Activated T-helper 9 cell treated with anti-CD3 and anti-CD28 coated beads, Interleukin-2, amount 50 U/mL, for 16 hours (primary cell): ENCODE measurements around the gene DOCK1.

Experiments used
- DNase-seq: peaks from one replicate; pipeline ENCODE4 v3.0.0-alpha.2; 2020; ENCODE audit warnings: low read depth

DOCK1 gene

GRCh38 chr10:127145173-127145572, 239.9 kb downstream of the DOCK1 start:
- DNase-seq = no peak

GRCh38 chr10:127146661-127147060, 241.4 kb downstream of the DOCK1 start:
- no peak for DNase-seq

GRCh38 chr10:127148066-127148932, 243.1 kb downstream of the DOCK1 start:
- DNase-seq = no peak

- DNase-seq = no peak
Measured at GRCh38 chr10:127148933-127149220, 243.6 kb downstream of the DOCK1 start.

GRCh38 chr10:127149501-127150081, 244.4 kb downstream of the DOCK1 start:
- no peak for DNase-seq

GRCh38 chr10:127150136-127150535, 244.9 kb downstream of the DOCK1 start:
- DNase-seq = no peak

- no peak for DNase-seq
Measured at GRCh38 chr10:127151541-127151940, 246.3 kb downstream of the DOCK1 start.

GRCh38 chr10:127151981-127152699, 246.9 kb downstream of the DOCK1 start:
- DNase-seq = no peak

- DNase-seq = no peak
Measured at GRCh38 chr10:127153181-127153580, 248.0 kb downstream of the DOCK1 start.

- no peak for DNase-seq
Measured at GRCh38 chr10:127154831-127155620, 249.8 kb downstream of the DOCK1 start.

GRCh38 chr10:127157089-127157488, 251.9 kb downstream of the DOCK1 start:
- no peak for DNase-seq

GRCh38 chr10:127157506-127158200, 252.4 kb downstream of the DOCK1 start:
- DNase-seq = no peak

- no peak for DNase-seq
Measured at GRCh38 chr10:127158662-127159061, 253.4 kb downstream of the DOCK1 start.

GRCh38 chr10:127159648-127160245, 254.5 kb downstream of the DOCK1 start:
- DNase-seq = no peak

- DNase-seq = no peak
Measured at GRCh38 chr10:127161482-127161881, 256.3 kb downstream of the DOCK1 start.

GRCh38 chr10:127162841-127163240, 257.6 kb downstream of the DOCK1 start:
- DNase-seq = no peak

- no peak for DNase-seq
Measured at GRCh38 chr10:127168261-127168660, 263.0 kb downstream of the DOCK1 start.

- DNase-seq = no peak
Measured at GRCh38 chr10:127174866-127175265, 269.6 kb downstream of the DOCK1 start.

GRCh38 chr10:127175357-127176110, 270.3 kb downstream of the DOCK1 start:
- DNase-seq = no peak

GRCh38 chr10:127176649-127177048, 271.4 kb downstream of the DOCK1 start:
- DNase-seq = no peak
